Psoas muscle (tissue), 8 donors: ENCODE measurements around the gene PRICKLE1. TPM values are rescaled to one million over a fixed set of nuclear protein-coding genes. Genes with fewer than 3 reads are reported as not detected.

Experiments
- ATAC-seq, 4 donors: fragments of 200-7000 bp; cut with Tn5 transposase; one replicate each; pipeline ENCODE4 v1.9.1; 2020; ENCODE audit warnings: moderate library complexity in 3 of 4, mild to moderate bottlenecking in 2 of 4
- DNase-seq, 2 donors: peaks; one replicate each; pipeline ENCODE4 v3.0.0-alpha.2; 2020
- H3K27ac ChIP-seq: fragments of 200-600 bp; one replicate; pipeline ENCODE4 v1.8.0; 2022
- H3K27me3 ChIP-seq, 3 donors: fragments of 200-600 bp in 1 of 3; one replicate each; pipeline versions ENCODE4 v1.6.1 to v1.8.0; 2013 to 2022; ENCODE audit warnings: low read length in 2 of 3, mild to moderate bottlenecking in 2 of 3, moderate library complexity in 1 of 3; ENCODE audit not compliant: insufficient read depth in 3 of 3
- H3K36me3 ChIP-seq, 2 donors: fragments of 200-600 bp in 1 of 2; one replicate each; pipeline versions ENCODE4 v1.6.1 to v1.8.0; 2013 to 2022; ENCODE audit warnings: low read depth in 1 of 2, mild to moderate bottlenecking in 1 of 2, moderate library complexity in 1 of 2; ENCODE audit not compliant: insufficient read depth in 1 of 2
- H3K4me1 ChIP-seq: fragments of 200-600 bp; one replicate; pipeline ENCODE4 v1.8.0; 2022
- H3K4me3 ChIP-seq: fragments of 200-600 bp; one replicate; pipeline ENCODE4 v1.8.0; 2022; ENCODE audit warnings: mild to moderate bottlenecking
- H3K9me3 ChIP-seq: fragments of 200-600 bp; one replicate; pipeline ENCODE4 v1.8.0; 2022
- WGBS, 3 donors: extraction: QIAGEN DNeasy Blood & Tissue Kit; methylation state at CpG; one replicate each; pipeline versions ENCODE4 v1.1.6 to v1.1.7; 2013; 5-methylcytosine and 5-hydroxymethylcytosine counted together
- intact Hi-C, 2 donors: fragments of 100-400 bp; cut with DNase I; formaldehyde crosslinking; loops; one replicate each; pipeline versions ENCODE4 v1.11.0 to v1.14.2; 2022
- long read RNA-seq, 2 donors: library from polyadenylated mRNA; unstranded; transcript quantifications; one replicate each; pipeline ENCODE4 v2.0.0, GENCODE V29; 2021
- polyA plus RNA-seq, 3 donors: library from polyadenylated mRNA; stranded (reverse); fragments of 200-250 nt; gene quantifications; one replicate each; pipeline ENCODE4 v1.2.3, GENCODE V29; 2013
- total RNA-seq, 4 donors: library from RNA; stranded (reverse); fragmentation: NEBNext Ultra II Directional in 2 of 4; extraction: Animal tissue kit (Norgen Biotek cat#: 25700) in 2 of 4; gene quantifications; one replicate each; pipeline versions ENCODE4 v1.2.1 to v1.2.4, GENCODE V29; 2021 to 2023
- TF ChIP-seq, protein P1 (sequence below): fragments of 200-600 bp; IDR thresholded peaks from one replicate; pipeline ENCODE4 v1.8.0; 2022; ENCODE audit warnings: antibody characterized with exemption
- donor health status: healthy with polysubstance abuse.
- donor health status: DM: no; HTN: no; CAD: no; lungs with moderate emphysema.
- donor health status: Bipolar disorder and iron deficiency.
- donor health status: healthy.
- donor health status: DM: yes; HTN: yes; CAD: no.
- donor health status: DM: no; HTN: no; CAD: no.
- donor health status: DM: no; HTN: no; CAD: no.
- donor health status: DM: yes; HTN: yes; CAD: no.

Gene PRICKLE1
- 1 to 10 TPM; 1.7 to 7.6 (median 2.4) TPM for total RNA-seq
- polyA plus RNA-seq = 1 to 10 TPM in 1 of 3 donors, under 1 TPM in 2; 0.37 to 1.1 (median 0.79) TPM
- long read RNA-seq, donor 1, full-length matches to known transcripts = 1 of 1 reads
- long read RNA-seq, donor 1, partial matches to known transcripts = 0 of 1 reads
- long read RNA-seq, donor 1, other reads (novel, unspliced or antisense) = 0 of 1 reads
- long read RNA-seq, donor 2, partial matches to known transcripts = 0 of 2 reads
- long read RNA-seq, donor 2, other reads (novel, unspliced or antisense) = 2 of 2 reads

DNA sequence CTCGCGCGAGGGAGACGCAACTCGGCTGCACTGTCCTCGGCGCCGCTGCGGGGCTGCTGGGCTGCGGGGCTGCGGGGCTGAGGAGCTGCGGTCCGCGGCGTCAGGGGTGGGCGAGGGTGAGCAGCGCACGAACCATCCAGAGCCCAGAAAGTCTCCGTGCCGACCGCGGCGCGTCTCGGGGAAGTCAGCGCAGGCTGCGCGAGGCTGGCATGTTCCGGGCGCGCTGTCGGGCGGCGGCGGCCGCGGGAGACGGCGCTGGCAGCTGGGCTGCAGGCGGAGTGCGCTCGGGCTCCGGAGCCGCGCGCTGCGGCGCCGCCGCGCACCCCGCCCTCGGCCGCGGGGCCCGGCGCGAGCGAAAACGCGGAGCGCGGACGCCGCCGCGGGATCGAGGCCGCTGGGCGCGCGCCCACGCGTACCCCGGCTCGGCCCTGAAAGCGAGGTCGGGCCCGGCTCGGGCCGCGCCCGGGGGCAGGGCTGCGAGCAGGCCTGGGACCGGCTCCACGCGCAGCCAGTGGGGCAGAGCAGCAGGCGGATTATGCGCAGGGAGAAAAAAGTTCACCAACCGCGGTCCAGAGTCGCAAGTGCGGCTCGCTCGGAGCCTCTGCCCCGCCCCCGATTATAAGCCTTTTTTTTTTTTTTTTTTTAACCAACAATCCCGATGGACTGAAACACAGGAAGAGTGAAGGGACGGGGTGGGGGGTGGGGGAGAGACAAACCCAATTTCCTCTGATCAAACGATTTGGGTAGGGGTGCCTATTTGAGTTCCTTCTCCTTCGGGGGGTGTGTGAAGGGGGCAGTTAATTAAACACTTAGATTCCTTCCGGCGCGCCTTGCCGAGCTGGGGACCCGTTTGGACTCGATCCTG lies at the start of gene PRICKLE1:
PRICKLE1 (minus strand) TSS at position 282 of the 865 bp plus-strand sequence. CDS start 117,230 bp downstream, outside the sequence.
- H3K27me3 ChIP-seq = no peaks in the 10 kb centered on the region
- ATAC-seq = peak; percentile 84 to 89 (median 88)
- peak within 1 kb of the TSS; percentile 92 for H3K4me3 ChIP-seq
- DNase-seq = peak; percentile 59 to 72
- intact Hi-C loops = loop anchor here in 1 of 2 donors (5.0 to 10.0 kb wide), 3 partner anchors 155 to 748 kb away; no protein-coding TSS in a partner anchor
- no peaks in the 10 kb centered on the region for H3K36me3 ChIP-seq
- H3K27ac ChIP-seq = peak within 1 kb of the TSS; percentile 53
- TF ChIP-seq, protein P1, sequence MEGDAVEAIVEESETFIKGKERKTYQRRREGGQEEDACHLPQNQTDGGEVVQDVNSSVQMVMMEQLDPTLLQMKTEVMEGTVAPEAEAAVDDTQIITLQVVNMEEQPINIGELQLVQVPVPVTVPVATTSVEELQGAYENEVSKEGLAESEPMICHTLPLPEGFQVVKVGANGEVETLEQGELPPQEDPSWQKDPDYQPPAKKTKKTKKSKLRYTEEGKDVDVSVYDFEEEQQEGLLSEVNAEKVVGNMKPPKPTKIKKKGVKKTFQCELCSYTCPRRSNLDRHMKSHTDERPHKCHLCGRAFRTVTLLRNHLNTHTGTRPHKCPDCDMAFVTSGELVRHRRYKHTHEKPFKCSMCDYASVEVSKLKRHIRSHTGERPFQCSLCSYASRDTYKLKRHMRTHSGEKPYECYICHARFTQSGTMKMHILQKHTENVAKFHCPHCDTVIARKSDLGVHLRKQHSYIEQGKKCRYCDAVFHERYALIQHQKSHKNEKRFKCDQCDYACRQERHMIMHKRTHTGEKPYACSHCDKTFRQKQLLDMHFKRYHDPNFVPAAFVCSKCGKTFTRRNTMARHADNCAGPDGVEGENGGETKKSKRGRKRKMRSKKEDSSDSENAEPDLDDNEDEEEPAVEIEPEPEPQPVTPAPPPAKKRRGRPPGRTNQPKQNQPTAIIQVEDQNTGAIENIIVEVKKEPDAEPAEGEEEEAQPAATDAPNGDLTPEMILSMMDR = no peak
- 0 to 1% (median 0%) methylated on average over 69 to 107 of the region's 107 CpGs for WGBS, 3 donors
- H3K9me3 ChIP-seq = no peaks in the 10 kb centered on the region
- peaks cover 11% of the 10 kb centered on the region for H3K4me1 ChIP-seq

DNA sequence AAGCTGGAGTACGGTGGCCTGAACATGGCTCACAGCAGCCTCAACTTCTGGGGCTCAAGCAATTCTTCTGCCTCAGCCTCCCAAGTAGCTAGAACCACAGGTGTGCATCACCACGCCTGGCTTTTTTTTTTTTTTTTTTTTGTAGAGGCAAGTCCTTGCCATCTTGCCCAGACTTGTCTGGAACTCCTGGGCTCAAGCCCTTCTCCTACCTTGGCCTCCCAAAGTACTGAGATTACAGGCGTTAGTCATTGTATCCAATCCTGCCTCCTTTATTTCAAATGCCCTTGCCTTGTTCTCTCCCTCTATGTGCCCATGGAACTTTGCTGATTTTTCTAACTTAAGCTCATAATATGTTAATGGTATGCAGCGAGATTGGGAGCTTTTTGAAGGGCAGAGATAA lies 49.2 kb upstream of the PRICKLE1 start:
- Histone ChIP-seq H3K4me1 (no peaks in the 10 kb centered on the region), H3K4me3 (no peak overlapping the region), H3K9me3 (no peaks in the 10 kb centered on the region), H3K27me3 (no peaks in the 10 kb centered on the region), H3K36me3 (no peaks in the 10 kb centered on the region), H3K27ac (no peak overlapping the region)
- ATAC-seq (no peak), DNase-seq (no peak)
- intact Hi-C loops = no loop called here
- TF ChIP-seq, protein P1 = no peak
- WGBS, 3 donors = 96 to 98% (median 96%) methylated on average over 4 of the region's 4 CpGs

DNA sequence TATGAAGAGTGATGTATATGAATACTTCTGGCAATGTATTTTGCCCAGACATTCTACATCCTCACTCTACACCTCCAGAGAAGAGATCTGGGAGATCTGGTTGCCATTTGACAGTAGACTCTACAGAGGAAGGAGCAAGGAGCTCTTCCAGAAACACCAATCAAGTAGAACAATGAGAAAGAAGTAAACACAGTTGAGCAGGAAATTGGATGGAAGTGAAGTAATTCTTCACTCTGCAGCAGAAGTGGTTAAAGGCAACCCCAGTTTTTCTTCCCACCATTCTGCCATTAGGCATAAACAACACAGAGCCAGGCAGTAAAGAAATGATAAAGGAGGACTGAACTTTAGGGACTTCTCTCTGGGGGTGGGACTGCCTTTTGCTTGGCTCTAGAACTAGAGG lies 48.5 kb upstream of the PRICKLE1 start:
- H3K27me3 ChIP-seq = no peaks in the 10 kb centered on the region
- no peak overlapping the region for H3K27ac ChIP-seq
- ATAC-seq = no peak
- H3K36me3 ChIP-seq = no peaks in the 10 kb centered on the region
- DNase-seq = no peak
- H3K4me3 ChIP-seq = no peak overlapping the region
- intact Hi-C loops = no loop called here
- TF ChIP-seq, protein P1 = no peak
- no peaks in the 10 kb centered on the region for H3K9me3 ChIP-seq
- no peaks in the 10 kb centered on the region for H3K4me1 ChIP-seq

DNA sequence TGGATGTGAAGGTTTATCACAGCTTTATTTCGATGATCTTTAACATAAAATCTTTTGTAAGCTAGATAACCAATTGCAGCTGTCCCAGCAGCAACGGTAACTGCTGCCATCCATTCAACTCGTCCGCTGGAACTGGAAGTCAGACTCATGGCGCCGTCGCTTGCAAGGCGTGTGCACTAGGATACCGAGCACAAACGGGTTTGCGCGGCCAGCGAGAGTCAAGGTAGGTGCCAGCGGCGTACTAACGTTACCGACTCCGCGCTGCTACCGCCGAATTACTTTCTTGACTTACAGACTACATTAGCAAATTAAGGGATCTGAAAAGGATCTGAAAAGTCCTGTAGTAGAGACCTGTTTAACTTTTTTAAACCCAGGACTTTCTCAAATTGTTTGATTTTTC lies 47.4 kb upstream of the PRICKLE1 start:
- intact Hi-C loops = no loop called here
- H3K9me3 ChIP-seq = no peaks in the 10 kb centered on the region
- H3K4me1 ChIP-seq = no peaks in the 10 kb centered on the region
- no peak overlapping the region for H3K4me3 ChIP-seq
- whole genome bisulfite sequencing, 3 donors = 96 to 98% (median 97%) methylated on average over 21 of the region's 21 CpGs
- no peaks in the 10 kb centered on the region for H3K36me3 ChIP-seq
- no peaks in the 10 kb centered on the region for H3K27me3 ChIP-seq
- no peak overlapping the region for H3K27ac ChIP-seq
- DNase-seq (no peak), ATAC-seq (no peak)
- TF ChIP-seq, protein P1 = no peak
